Superior temporal gyrus (tissue), 1 donor: ENCODE measurements around the gene UBASH3B.
A peak's percentile ranks its signal among the peaks of the same experiment; 100 is the strongest.

Experiments
- DNase-seq: peaks from one replicate; pipeline ENCODE4 v3.0.0-alpha.2; 2016; ENCODE audit errors: extremely low spot score

UBASH3B gene

DNA sequence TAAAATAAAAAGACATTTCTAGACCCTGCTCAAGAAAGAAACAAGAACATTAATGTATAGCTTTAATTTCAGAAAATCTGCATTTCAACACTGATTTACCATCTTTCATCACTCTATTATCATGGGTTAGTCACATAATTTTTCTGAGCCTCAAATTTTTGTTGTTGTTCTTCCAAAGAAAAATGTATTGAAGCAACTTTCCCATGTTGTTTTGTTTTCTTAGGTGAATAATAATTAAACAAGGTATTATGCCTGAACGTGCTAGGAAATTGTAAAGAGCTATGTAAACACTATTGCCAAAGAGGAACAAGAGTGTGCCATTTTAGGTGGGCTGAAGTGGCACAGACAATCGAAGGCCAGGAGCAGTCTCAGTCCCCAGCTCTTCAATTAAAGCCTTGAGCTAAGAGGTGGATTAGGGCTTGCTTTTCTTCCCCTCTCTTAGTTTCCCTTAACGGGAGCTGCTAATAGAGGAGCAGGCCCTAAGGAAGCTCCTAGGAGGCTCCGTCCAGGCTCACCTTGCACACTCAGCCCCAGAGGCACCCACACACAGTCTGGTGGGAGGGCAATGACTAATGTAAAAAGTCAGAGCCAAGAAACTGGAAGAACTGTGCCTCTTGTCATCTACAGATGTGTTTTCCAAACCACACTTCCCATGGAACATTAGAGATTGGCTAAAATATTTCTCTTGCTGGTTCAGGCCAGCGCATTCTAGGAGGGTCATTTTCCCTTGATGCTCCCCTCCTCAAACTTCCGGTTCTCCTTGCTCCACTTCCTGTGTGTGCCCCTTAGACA, 8.8 kb upstream of the UBASH3B start:
- DNase-seq = no peak

DNA sequence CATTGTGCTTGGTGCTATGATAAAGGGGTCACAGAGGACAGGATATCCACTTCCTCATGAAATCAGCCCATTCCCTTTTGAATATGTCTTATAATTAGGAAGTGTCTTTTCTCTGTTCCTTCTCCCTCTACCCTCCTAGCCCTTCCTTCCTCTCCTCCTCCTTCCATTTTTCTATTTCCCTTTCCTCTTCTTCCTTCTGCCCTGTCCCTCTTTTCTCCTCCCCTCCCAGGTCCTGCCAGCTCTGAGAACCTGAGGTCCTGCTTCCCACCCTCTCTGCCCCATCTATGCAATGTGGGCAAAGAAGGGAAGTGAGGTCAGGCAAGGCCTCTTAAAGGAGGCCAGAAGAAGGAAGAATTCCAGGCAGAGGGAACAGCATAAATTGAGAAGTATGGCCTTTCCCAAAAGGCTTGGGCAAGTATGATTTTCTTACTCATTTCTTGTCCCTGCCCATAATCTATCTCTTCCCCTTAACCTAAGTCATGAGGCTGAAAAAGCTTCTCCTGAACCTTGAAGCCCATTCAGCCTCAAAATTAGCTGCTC, 7.7 kb upstream of the UBASH3B start:
- no peak for DNase-seq

GRCh38 chr11:122649116-122649515, 6.4 kb upstream of the UBASH3B start:
- DNase-seq = no peak

- DNase-seq = no peak
These were observed 4.9 kb upstream of the UBASH3B start for GRCh38 chr11:122650619-122651018.

- no peak for DNase-seq
These were observed 3.0 kb upstream of the UBASH3B start for GRCh38 chr11:122652495-122652894.

DNA sequence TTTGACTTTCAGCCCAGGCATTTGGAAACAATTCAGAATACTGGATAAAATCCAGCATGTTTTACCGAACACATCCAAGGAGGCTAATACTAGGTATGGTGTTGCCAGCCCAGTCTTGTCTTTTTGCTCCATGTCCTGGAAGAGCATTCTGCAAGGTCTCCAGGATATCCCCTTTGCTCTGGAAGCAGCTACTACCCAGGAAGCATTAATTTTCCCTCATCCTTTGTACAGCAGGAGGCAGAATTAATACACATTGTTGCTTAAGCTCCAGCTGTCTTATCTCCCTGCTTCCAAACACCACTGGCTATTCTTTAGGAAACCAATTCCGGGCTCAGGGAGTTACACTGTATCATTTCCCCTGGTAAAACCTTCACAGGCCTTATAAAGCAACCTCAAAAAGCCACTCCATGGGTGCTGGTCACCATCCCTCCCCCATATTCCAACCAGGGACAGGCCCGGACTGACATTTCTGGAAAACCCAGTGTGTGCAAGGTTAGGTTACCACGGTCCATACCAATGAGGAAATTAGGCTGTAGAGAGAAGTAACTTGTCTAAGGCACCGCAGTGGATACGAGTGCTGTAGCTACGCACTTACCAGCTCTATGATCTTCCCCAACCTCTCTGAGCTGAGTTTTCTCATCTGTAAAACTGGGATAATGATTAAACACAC, 1.5 kb upstream of the UBASH3B start:
- DNase-seq = no peak

DNA sequence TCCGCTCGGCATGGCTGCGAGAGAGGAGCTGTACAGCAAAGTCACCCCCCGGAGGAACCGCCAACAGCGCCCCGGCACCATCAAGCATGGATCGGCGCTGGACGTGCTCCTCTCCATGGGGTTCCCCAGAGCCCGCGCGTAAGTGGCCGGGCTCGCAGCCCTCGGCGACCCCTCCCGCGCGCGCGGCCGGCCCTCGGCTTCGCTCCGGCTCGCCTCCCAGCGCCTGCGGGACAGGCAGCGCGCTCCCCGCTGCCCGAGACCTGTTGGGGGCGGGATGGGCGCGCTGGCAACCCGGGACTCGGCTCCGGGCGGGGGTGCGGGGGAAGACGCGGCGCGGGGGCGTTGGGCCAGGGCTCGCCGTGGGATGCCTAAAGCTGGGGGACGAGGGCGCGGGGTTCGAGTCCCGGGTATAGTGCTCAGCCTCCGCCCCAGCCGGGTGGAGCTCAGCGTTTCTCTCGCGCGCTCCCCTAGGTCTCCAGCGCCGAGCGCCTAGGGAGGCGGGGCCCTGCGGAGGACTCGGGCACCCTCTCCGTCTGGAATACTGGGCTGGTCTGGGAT, 630 bp downstream of the UBASH3B start:
- no peak for DNase-seq

GRCh38 chr11:122656631-122657101, 1.1 kb downstream of the UBASH3B start:
- DNase-seq = peak; percentile 38

DNA sequence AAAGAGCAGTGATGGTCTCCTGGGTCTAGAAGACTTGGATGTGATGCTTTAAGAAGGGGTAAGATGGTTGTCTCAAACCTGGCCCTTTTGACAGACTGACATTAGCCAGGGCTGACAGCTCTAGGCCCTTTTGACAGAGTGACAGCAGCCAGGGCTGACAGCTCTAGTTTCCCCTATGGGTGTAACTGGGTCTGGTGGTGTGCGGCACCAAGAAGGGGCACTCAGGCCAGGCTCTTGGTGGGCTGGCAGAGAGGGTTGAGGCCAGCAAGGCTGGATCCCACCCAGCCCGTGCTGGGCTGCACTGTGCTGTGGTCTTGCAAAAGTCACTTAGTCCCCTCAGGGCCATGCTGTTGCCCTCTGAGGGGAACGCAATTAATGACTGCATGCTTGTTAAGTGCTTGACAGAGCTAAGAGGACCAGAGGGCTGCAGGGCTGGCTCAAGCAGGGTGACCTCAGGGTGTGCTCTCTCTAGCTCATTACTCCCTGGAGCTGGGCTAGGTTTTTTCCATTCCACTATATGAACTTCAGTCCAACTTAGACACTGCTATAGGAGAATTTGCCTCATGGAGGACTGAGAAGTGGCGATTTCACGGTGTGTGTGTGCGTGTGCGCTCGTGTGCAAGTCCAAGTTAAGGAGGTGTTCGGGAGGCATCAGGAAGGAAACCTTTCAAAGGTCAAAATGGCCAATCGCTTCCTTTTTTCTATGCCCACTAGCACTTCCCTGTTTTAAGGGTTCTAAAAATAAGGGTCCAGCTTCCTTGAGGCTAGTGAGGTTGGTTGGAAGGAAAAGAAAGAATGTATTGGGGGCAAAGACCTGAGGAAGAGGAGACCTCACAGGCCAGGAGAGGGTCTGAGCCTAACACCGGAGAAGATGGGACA, 4.4 kb downstream of the UBASH3B start:
- no peak for DNase-seq

DNA sequence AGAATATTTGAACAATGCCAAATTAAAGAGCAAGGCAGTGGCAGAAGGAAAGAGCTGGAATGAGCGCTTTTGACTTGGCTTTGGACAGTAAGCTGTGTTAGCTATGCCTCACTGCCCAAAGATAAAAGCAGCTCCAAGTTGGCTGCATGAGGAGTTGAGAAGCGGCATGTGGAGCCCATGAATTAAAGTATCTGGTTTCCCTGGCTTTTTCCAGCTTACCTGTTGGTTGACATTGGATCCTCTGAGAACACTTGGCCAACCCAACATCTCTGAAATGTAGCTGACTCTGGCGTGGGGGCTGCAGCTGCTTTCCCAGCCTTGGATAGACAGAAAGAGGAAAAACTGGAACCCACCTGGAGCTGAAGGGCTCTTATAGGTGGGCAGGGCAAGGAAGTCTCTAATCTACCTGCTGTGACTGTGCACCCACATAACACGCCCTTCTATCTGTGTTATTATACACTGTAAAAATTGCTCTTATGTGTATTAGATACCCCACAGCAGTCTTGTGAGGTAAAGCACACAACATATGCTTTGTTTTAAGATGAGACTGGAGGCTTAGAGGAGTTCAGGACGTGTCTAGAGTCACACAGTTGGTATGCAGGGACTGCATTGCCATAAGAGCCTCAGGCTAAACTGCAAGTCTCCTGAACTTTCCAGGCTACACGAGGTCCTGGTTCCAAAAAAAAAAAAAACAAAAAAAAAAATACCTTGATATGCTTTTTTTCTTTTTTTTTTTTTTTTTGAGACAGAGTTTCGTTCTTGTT, 5.8 kb downstream of the UBASH3B start:
- DNase-seq = no peak

GRCh38 chr11:122663056-122663740, 7.7 kb downstream of the UBASH3B start:
- no peak for DNase-seq

DNA sequence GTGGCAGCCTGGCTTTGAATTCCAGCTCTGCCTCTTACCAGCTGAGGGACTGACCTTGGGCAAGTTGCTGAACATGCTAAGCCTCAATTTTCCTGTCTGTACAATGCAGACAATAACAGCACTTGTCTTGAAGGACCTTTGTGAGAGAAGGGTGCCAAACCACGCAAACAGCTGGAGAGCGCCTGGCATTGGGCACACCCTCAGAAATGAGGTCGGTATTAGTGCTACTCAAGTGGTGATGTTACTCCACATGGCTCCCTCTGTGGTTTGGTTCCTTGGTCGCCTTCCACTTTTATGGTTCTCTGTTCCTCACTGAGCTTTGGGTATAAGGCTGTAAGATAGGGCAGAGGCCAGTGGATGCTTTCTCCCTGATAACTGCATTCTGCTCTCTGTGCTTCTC, 8.2 kb downstream of the UBASH3B start:
- no peak for DNase-seq

- no peak for DNase-seq
These were observed 8.7 kb downstream of the UBASH3B start for GRCh38 chr11:122664188-122664587.

GRCh38 chr11:122665861-122666260, 10.3 kb downstream of the UBASH3B start:
- no peak for DNase-seq

DNA sequence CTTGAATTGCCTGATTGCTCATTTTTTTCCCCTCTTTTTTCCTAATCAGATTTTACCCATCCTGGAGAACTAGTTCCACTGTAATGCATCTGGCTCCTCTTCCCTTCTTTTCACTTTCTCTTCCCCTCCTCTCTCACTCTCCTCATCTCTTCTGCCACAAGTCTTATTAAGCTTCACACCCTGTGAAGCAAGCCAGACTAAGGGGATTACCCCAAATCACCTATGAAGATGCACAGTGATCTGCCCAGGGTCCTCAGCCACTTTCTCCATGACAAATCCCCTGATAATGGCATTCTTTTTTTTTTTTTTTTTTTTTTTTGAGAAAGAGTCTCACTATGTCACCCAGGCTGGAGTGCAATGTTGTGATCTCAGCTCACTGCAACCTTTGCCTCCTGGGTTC, 11.2 kb downstream of the UBASH3B start:
- DNase-seq = no peak

- DNase-seq = peak; percentile 75
These were observed 13.1 kb downstream of the UBASH3B start for GRCh38 chr11:122668562-122669090.

GRCh38 chr11:122670131-122670530, 14.6 kb downstream of the UBASH3B start:
- DNase-seq = no peak

- DNase-seq = no peak
These were observed 15.9 kb downstream of the UBASH3B start for GRCh38 chr11:122671400-122671891.

DNA sequence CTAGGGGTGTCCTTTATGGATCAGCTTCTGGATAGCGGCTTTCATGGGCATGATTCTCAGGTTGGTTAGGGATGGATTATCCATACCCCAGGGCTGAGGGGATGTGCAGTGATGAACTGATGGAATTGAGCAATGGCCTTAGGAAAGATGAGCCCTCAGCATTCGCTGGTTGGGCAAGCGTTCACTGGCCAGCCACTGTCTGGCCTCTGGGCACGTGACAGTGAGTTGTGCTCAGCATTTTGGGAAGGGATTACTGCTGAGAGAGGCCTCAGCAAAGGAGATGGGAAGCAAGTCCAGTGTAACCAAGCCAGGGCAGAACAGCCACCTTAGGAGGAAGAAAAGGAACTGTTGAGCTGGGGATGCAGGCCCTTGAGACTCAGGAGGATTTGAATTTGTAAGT, 17.4 kb downstream of the UBASH3B start:
- no peak for DNase-seq

DNA sequence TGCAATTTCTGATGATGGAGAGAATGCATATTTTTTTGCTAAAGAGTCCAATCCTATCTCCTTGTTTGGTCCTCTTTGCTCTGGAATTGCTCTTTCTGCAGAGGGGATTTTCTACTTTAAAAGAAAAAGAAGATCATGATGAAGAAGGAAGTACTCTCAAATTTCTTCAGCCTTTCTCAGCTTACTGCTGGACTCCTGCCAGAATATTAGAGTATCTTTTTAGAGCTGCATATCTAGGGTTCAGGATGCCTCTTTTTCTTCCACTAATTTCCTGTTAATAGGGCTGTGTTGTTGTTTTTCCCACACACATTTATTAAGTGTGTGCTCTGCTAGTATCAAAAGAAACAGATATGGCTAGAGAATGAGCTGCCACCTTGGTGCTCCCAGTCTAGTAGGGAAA, 18.2 kb downstream of the UBASH3B start:
- no peak for DNase-seq
